ENCODE data around the gene CHST13. TPM values are rescaled to one million over a fixed set of nuclear protein-coding genes. Genes with fewer than 3 reads are reported as not detected.

Gene CHST13
- total and polyA plus RNA-seq, 4 donors = 0.28 to 0.44 (median 0.30) TPM; not detected in 1

DNA sequence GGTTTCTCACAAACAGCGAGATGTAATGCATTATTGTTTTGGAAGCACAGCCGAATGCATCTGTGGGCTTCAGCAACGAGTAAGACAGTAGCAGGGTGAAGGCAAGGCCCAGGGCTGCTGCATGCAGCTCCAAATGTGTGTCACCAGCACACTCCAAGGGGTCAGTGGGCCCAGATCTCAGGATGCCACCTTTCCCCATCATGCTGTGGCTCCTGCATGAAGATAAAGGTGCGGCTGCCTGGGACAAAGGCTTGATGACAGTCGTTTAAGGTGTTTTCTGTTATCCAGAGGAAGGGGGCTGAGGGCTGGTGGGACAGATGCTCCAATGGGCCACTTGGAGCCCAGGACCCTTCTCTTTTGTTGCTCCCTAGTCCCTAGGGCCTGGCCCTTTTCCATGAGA is 21.6 kb downstream of the CHST13 start:
- H3K4me3 ChIP-seq (ENCODE audit: low read depth, low read length) = no peak overlapping the region
- 71% methylated on average over 3 of the region's 5 CpGs for WGBS (ENCODE audit: insufficient coverage)
- H3K4me1 ChIP-seq (ENCODE audit: control insufficient read depth, insufficient read depth, low read length) = peaks cover 34% of the 10 kb centered on the region
- no peak overlapping the region for H3K27ac ChIP-seq (ENCODE audit: low read depth, low read length)
- peaks cover 15% of the 10 kb centered on the region for H3K27me3 ChIP-seq (ENCODE audit: control insufficient read depth, insufficient read depth, low read length)
- no peaks in the 10 kb centered on the region for H3K9me3 ChIP-seq (ENCODE audit: control insufficient read depth, insufficient read depth, low read length)
- peak in 1 of 6 donors; percentile 32 for DNase-seq (ENCODE audit: low read depth in 4 of 6, low spot score in 6 of 6)
- no peaks in the 10 kb centered on the region for H3K36me3 ChIP-seq (ENCODE audit: control insufficient read depth, insufficient read depth, low read length)

GRCh38 chr3:126546013-126546412 is 22.1 kb downstream of the CHST13 start:
- Histone ChIP-seq H3K4me1 (ENCODE audit: control insufficient read depth, insufficient read depth, low read length) (peaks cover 36% of the 10 kb centered on the region), H3K4me3 (ENCODE audit: low read depth, low read length) (no peak overlapping the region), H3K36me3 (ENCODE audit: control insufficient read depth, insufficient read depth, low read length) (no peaks in the 10 kb centered on the region), H3K27ac (ENCODE audit: low read depth, low read length) (no peak overlapping the region), H3K9me3 (ENCODE audit: control insufficient read depth, insufficient read depth, low read length) (no peaks in the 10 kb centered on the region), H3K27me3 (ENCODE audit: control insufficient read depth, insufficient read depth, low read length) (peaks cover 12% of the 10 kb centered on the region)
- DNase-seq (ENCODE audit: low read depth in 4 of 6, low spot score in 6 of 6) = no peak
- WGBS (ENCODE audit: insufficient coverage) = 91% methylated on average over 6 of the region's 6 CpGs

DNA sequence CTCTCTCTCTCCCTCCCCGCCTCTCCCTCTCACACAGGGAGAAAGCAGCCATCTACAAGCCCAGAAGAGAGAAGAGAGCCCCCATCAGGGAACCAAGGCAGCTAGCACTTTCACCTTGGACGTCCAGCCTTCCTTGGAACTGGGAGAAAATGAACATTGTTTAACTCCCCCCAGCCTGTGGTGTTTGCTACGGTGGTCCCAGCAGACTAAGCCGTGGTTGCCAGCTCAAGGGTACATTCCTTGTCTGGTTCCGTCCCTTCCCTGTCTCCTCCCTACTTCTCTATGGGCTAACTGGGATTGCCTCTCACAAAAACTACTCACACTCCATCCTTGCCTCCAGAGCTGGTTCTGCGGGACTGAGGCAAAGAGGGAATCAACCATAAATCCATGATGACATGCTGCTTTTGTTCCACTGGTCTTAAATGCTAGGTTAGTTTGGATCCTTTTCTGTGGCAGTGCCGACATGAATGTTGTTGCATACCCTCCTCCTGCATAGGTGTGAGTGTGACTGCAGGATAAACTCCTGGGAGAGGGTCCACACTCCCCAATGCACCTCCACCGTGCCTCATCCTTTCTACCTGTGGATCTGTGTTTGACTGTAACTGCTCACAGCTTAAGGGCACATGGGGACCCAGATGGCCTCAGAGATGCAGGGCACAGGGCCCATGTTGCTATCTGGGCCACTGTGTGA is 22.7 kb downstream of the CHST13 start:
- Histone ChIP-seq H3K27ac (ENCODE audit: low read depth, low read length) (no peak overlapping the region), H3K4me1 (ENCODE audit: control insufficient read depth, insufficient read depth, low read length) (peaks cover 38% of the 10 kb centered on the region), H3K4me3 (ENCODE audit: low read depth, low read length) (no peak overlapping the region), H3K27me3 (ENCODE audit: control insufficient read depth, insufficient read depth, low read length) (peaks cover 6% of the 10 kb centered on the region), H3K36me3 (ENCODE audit: control insufficient read depth, insufficient read depth, low read length) (no peaks in the 10 kb centered on the region), H3K9me3 (ENCODE audit: control insufficient read depth, insufficient read depth, low read length) (no peaks in the 10 kb centered on the region)
- WGBS (ENCODE audit: insufficient coverage) = 79% methylated on average over 5 of the region's 8 CpGs
- DNase-seq (ENCODE audit: low read depth in 4 of 6, low spot score in 6 of 6) = no peak

DNA sequence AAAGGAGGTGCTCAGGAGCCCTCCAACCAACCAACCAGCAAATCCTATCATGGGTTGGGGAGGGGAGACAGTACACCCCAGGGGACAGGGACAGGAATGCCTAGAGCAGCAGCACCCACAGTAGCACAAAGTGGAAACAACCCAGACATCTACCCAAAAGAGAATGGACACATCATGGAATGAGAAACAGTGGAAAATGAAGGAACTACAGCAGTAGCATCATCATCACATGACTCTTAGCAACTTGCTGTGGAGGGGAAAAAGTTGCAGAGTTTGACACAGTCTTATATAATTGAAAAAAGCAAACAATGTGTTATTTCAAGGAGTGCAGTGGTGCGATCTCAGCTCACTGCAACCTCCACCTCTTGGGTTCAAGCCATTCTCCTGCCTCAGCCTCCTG is 23.8 kb downstream of the CHST13 start:
- no peaks in the 10 kb centered on the region for H3K36me3 ChIP-seq (ENCODE audit: control insufficient read depth, insufficient read depth, low read length)
- H3K4me3 ChIP-seq (ENCODE audit: low read depth, low read length) = no peak overlapping the region
- no CpG with 5 or more reads among the region's 1 CpG for WGBS (ENCODE audit: insufficient coverage)
- no peak for DNase-seq (ENCODE audit: low read depth in 4 of 6, low spot score in 6 of 6)
- no peak overlapping the region for H3K27ac ChIP-seq (ENCODE audit: low read depth, low read length)
- no peaks in the 10 kb centered on the region for H3K9me3 ChIP-seq (ENCODE audit: control insufficient read depth, insufficient read depth, low read length)
- H3K27me3 ChIP-seq (ENCODE audit: control insufficient read depth, insufficient read depth, low read length) = no peaks in the 10 kb centered on the region
- peaks cover 47% of the 10 kb centered on the region for H3K4me1 ChIP-seq (ENCODE audit: control insufficient read depth, insufficient read depth, low read length)

DNA sequence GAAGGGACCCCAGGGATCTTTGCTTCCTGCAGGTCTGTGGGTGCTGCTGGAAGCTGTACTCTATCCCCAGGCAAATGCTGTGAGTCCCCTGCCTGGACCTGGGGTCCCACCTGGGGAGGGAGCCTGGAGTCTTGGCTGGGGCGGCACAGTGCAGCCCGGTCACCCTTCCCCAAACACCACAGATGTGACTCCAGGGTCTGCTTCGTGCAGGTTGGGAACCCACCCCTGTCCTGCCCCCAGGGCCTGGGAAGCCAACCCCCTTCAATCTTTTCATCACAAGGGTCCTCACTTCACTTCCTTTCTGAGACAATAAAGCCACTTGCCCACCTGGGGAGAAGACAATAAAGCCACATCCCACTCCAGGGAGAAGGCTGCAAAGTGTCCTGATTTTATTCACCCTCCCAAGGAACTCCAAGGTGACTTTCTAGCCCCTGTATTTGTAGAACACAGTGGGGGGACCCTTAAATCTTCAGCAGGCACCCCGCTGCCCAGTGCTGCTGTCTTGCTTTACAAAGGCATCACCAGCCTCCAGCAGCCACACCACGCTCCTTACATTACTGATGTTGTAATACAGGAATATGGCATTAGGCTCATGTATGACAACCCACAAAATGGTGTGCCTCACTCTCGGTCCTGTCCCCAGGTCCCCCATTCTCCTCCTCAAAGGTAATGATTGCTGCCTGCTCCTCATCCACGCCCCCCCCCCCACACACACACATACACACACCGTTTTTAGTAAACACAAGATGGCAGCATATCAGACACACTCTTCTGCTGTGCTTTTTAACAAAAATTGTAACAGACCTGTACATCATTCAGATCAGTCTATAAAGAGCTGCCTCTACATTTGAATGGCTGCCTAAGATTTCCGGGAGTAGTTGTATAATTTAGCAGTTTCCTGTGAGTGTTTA is 24.9 kb downstream of the CHST13 start:
- Histone ChIP-seq H3K4me3 (ENCODE audit: low read depth, low read length) (no peak overlapping the region), H3K4me1 (ENCODE audit: control insufficient read depth, insufficient read depth, low read length) (peaks cover 53% of the 10 kb centered on the region), H3K27me3 (ENCODE audit: control insufficient read depth, insufficient read depth, low read length) (no peaks in the 10 kb centered on the region), H3K27ac (ENCODE audit: low read depth, low read length) (no peak overlapping the region), H3K9me3 (ENCODE audit: control insufficient read depth, insufficient read depth, low read length) (no peaks in the 10 kb centered on the region), H3K36me3 (ENCODE audit: control insufficient read depth, insufficient read depth, low read length) (no peaks in the 10 kb centered on the region)
- WGBS (ENCODE audit: insufficient coverage) = 51% methylated on average over 7 of the region's 9 CpGs
- peak in 2 of 6 donors; percentile 27 to 66 for DNase-seq (ENCODE audit: low read depth in 4 of 6, low spot score in 6 of 6)

- WGBS (ENCODE audit: insufficient coverage) = 62% methylated on average over 12 of the region's 12 CpGs
- no peaks in the 10 kb centered on the region for H3K27me3 ChIP-seq (ENCODE audit: control insufficient read depth, insufficient read depth, low read length)
Measured at GRCh38 chr3:126549861-126550487, 26.0 kb downstream of the CHST13 start.

GRCh38 chr3:126550488-126551051 is 26.6 kb downstream of the CHST13 start:
- no peaks in the 10 kb centered on the region for H3K9me3 ChIP-seq (ENCODE audit: control insufficient read depth, insufficient read depth, low read length)
- H3K4me1 ChIP-seq (ENCODE audit: control insufficient read depth, insufficient read depth, low read length) = peaks cover 47% of the 10 kb centered on the region
- WGBS (ENCODE audit: insufficient coverage) = 40% methylated on average over 11 of the region's 11 CpGs
- H3K27ac ChIP-seq (ENCODE audit: low read depth, low read length) = no peak overlapping the region
- H3K4me3 ChIP-seq (ENCODE audit: low read depth, low read length) = no peak overlapping the region
- no peaks in the 10 kb centered on the region for H3K36me3 ChIP-seq (ENCODE audit: control insufficient read depth, insufficient read depth, low read length)
- no peaks in the 10 kb centered on the region for H3K27me3 ChIP-seq (ENCODE audit: control insufficient read depth, insufficient read depth, low read length)
- DNase-seq (ENCODE audit: low read depth in 4 of 6, low spot score in 6 of 6) = peak in 1 of 6 donors; percentile 43

More at GRCh38 chr3:126549861-126550487, 26.0 kb downstream of the CHST13 start:
- Histone ChIP-seq H3K4me1 (ENCODE audit: control insufficient read depth, insufficient read depth, low read length) (peaks cover 49% of the 10 kb centered on the region), H3K9me3 (ENCODE audit: control insufficient read depth, insufficient read depth, low read length) (no peaks in the 10 kb centered on the region), H3K4me3 (ENCODE audit: low read depth, low read length) (no peak overlapping the region), H3K36me3 (ENCODE audit: control insufficient read depth, insufficient read depth, low read length) (no peaks in the 10 kb centered on the region), H3K27ac (ENCODE audit: low read depth, low read length) (no peak overlapping the region)
- DNase-seq (ENCODE audit: low read depth in 4 of 6, low spot score in 6 of 6) = no peak

GRCh38 chr3:126551121-126551838 is 27.3 kb downstream of the CHST13 start:
- H3K9me3 ChIP-seq (ENCODE audit: control insufficient read depth, insufficient read depth, low read length) = no peaks in the 10 kb centered on the region
- peaks cover 45% of the 10 kb centered on the region for H3K4me1 ChIP-seq (ENCODE audit: control insufficient read depth, insufficient read depth, low read length)
- no peak for DNase-seq (ENCODE audit: low read depth in 4 of 6, low spot score in 6 of 6)
- H3K27ac ChIP-seq (ENCODE audit: low read depth, low read length) = no peak overlapping the region
- no peak overlapping the region for H3K4me3 ChIP-seq (ENCODE audit: low read depth, low read length)
- no peaks in the 10 kb centered on the region for H3K36me3 ChIP-seq (ENCODE audit: control insufficient read depth, insufficient read depth, low read length)
- H3K27me3 ChIP-seq (ENCODE audit: control insufficient read depth, insufficient read depth, low read length) = no peaks in the 10 kb centered on the region
- WGBS (ENCODE audit: insufficient coverage) = 77% methylated on average over 7 of the region's 13 CpGs
